ENCODE measurements around the gene SPACA1.

The SPACA1 gene

GRCh38 chr6:88107241-88107640 is 59.6 kb downstream of the SPACA1 start:
- no peak for DNase-seq

GRCh38 chr6:88111991-88112390 is 64.3 kb downstream of the SPACA1 start:
- no peak for DNase-seq

GRCh38 chr6:88114838-88115237 is 67.2 kb downstream of the SPACA1 start:
- DNase-seq = no peak

- DNase-seq = no peak
Observed at GRCh38 chr6:88115307-88115706, 67.7 kb downstream of the SPACA1 start.

- DNase-seq = no peak
Observed at GRCh38 chr6:88116276-88116675, 68.6 kb downstream of the SPACA1 start.

All from SW 1271 (cell line).